ENCODE data around the gene CD99L2. TPM values are rescaled to one million over a fixed set of nuclear protein-coding genes. Genes with fewer than 3 reads are reported as not detected.
"Not testable (repeated sequence)": the region's sequence is repeated elsewhere in the genome, so short reads cannot be mapped to it uniquely, and the experiment has no call there.

CD99L2 gene
- total RNA-seq, 1 donor, result 9.6 TPM

DNA sequence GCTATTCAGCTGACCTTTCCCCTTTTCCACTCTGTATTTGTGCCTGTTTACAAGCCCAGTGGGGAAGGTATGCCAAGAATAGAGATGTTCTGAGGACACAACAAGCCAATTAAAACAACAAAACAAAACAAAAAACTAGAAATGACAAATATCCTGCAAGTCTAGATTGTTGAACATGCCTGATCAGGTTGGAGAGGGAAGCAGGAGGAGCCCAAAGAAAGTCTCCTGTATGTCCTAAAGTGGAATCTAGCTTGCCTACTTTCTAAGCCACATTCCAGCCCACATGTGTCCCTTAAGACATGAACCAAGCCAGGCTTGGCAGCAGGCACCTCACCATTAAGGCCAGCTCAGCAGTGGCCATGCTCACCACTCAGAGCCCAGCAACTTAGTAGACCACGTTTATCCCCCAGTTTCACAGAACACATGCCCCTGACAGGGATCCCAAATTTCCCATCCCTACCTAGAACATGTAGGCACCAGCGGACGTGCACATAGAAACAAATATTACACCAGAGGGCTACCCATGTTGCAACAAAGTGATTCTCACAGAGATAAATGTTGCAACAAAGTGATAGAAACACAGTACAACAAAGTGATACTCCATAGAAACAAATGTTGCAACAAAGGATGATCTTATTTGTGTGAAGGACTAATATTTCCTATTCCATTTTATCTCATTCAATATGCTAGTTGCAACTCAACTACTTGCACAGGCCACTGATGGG is 48.3 kb downstream of the CD99L2 start:
- Histone ChIP-seq H3K27me3 (ENCODE audit: insufficient read depth, low read length) (no peaks in the 10 kb centered on the region), H3K4me3 (ENCODE audit: low read length) (no peak overlapping the region), H3K4me1 (ENCODE audit: insufficient read depth, low read length) (peaks cover 39% of the 10 kb centered on the region), H3K9me3 (ENCODE audit: low read depth, low read length) (no peaks in the 10 kb centered on the region)

DNA sequence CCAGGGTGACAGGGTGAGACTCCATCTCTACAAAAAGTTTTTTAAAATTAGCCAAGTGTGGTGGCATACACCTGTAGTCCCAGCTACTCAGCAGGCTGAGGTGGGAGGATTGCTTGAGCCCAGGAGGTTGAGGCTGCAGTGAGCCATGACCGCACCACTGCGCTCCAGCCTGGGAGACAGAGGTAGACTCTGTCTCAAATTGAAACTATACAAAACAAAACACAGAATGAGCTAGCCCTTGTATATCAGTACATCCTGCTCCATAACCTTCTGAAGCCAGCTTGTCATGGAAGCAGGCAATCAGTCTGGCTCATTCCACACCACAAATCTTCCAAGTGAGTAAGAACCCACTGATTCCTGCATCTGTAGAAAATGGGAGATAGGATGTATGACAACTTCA is 49.0 kb downstream of the CD99L2 start:
- no peaks in the 10 kb centered on the region for H3K27me3 ChIP-seq (ENCODE audit: insufficient read depth, low read length)
- no peaks in the 10 kb centered on the region for H3K9me3 ChIP-seq (ENCODE audit: low read depth, low read length)
- H3K4me3 ChIP-seq (ENCODE audit: low read length), result no peak overlapping the region
- peaks cover 45% of the 10 kb centered on the region for H3K4me1 ChIP-seq (ENCODE audit: insufficient read depth, low read length)

DNA sequence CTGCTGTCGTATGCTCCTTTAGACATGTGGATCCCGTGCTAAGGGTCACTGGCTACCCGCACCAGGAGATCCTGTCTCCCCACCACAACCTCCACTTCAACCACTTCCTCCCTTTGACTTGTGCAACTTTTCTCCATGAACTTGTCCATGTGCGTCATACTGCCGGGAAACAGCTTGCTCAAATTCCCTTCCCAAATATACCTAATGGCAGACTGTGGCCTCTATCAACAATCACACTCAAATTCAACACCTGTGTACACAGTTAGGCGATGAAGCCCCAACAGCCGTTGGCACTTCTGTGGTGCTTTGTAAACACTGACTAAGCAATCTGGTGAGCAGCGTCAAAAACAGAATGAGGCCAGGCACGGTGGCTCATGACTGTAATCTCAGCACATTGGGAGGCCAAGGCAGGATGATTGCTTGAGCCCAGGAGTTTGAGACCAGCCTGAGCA is 49.5 kb downstream of the CD99L2 start:
- peaks cover 45% of the 10 kb centered on the region for H3K4me1 ChIP-seq (ENCODE audit: insufficient read depth, low read length)
- no peak overlapping the region for H3K4me3 ChIP-seq (ENCODE audit: low read length)
- no peaks in the 10 kb centered on the region for H3K27me3 ChIP-seq (ENCODE audit: insufficient read depth, low read length)
- no peaks in the 10 kb centered on the region for H3K9me3 ChIP-seq (ENCODE audit: low read depth, low read length)

DNA sequence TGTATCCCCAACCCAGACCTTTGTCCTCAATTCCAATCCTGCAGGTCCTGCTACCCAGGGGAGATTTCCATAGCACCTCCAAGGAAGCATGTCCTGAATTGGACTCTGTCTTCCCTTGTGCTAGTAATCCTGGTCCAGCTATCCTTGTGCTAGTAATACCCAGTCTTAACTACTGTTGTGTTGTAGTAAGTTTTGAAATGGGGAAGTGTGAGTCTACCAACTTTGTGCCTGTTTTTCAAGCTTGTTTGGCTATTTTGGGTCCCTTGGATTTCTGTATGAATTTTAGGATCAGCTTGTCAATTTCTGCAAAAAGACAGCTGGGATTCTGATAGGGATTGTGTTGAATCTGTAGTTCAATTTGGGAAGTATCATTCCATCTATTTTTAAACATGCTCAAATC is 51.4 kb downstream of the CD99L2 start:
- H3K4me1 ChIP-seq (ENCODE audit: insufficient read depth, low read length), result peaks cover 53% of the 10 kb centered on the region
- no peak overlapping the region for H3K4me3 ChIP-seq (ENCODE audit: low read length)
- no peaks in the 10 kb centered on the region for H3K27me3 ChIP-seq (ENCODE audit: insufficient read depth, low read length)
- H3K9me3 ChIP-seq (ENCODE audit: low read depth, low read length), result no peaks in the 10 kb centered on the region

DNA sequence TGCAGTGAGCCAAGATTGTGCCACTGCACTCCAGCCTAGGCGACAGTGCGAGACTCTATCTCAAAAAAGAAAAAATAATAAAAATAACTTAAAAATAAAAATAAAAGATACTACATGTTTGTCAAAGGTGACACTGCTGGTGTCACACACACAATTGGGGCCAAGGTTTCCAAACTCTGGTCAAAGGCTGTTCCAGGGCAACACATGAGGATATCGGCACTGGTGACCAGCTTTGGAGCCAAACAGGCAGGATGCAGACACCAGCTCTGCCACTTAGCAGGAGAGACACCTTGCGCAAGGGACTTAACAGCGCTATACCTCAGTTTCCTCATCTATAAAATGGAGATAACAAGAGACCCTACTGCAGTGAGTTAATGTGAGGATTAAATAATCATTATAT is 52.3 kb downstream of the CD99L2 start:
- no peaks in the 10 kb centered on the region for H3K27me3 ChIP-seq (ENCODE audit: insufficient read depth, low read length)
- H3K4me1 ChIP-seq (ENCODE audit: insufficient read depth, low read length), result peaks cover 61% of the 10 kb centered on the region
- H3K9me3 ChIP-seq (ENCODE audit: low read depth, low read length), result no peaks in the 10 kb centered on the region
- H3K4me3 ChIP-seq (ENCODE audit: low read length), result no peak overlapping the region

DNA sequence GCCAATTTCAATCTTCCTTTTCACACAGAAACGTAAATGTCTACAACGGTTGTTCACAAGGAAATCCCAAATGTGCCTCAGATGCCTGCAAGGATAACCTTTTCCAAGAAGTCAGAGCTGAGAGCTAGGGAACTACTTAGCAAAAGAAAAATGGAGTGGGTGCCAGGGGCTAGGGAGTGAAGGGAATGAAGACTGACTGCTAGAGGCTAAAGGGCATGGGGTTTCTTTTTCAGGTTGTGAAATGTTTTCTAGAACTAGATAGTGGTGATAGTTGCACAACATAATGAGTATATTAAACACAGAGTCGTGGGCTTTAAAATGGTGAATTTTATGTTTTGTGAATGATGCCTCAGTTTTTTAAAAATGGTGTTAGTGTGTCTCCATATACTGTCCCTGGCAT is 53.4 kb downstream of the CD99L2 start:
- no peaks in the 10 kb centered on the region for H3K9me3 ChIP-seq (ENCODE audit: low read depth, low read length)
- H3K4me3 ChIP-seq (ENCODE audit: low read length), result no peak overlapping the region
- H3K27me3 ChIP-seq (ENCODE audit: insufficient read depth, low read length), result no peaks in the 10 kb centered on the region
- peaks cover 59% of the 10 kb centered on the region for H3K4me1 ChIP-seq (ENCODE audit: insufficient read depth, low read length)

DNA sequence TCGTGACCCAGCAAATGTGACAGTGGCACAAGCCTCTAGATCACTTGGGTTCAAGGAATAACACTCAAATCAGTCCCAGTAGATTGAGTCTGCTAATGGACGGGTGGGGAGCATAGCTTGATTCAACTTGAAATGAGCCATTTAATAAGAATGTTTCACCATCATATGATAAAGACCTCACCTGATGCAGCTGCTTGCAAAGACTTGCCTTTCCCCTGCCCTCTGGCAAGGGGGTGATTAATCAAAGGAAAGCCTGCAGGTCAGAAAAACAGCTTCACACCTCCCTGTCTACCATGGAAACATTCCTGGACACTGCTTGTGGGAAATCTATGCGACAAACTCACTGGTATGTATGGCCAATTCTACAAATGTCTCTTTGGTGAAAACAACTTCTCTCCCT is 54.5 kb downstream of the CD99L2 start:
- peaks cover 49% of the 10 kb centered on the region for H3K4me1 ChIP-seq (ENCODE audit: insufficient read depth, low read length)
- H3K27me3 ChIP-seq (ENCODE audit: insufficient read depth, low read length), result no peaks in the 10 kb centered on the region
- no peak overlapping the region for H3K4me3 ChIP-seq (ENCODE audit: low read length)
- H3K9me3 ChIP-seq (ENCODE audit: low read depth, low read length), result no peaks in the 10 kb centered on the region

DNA sequence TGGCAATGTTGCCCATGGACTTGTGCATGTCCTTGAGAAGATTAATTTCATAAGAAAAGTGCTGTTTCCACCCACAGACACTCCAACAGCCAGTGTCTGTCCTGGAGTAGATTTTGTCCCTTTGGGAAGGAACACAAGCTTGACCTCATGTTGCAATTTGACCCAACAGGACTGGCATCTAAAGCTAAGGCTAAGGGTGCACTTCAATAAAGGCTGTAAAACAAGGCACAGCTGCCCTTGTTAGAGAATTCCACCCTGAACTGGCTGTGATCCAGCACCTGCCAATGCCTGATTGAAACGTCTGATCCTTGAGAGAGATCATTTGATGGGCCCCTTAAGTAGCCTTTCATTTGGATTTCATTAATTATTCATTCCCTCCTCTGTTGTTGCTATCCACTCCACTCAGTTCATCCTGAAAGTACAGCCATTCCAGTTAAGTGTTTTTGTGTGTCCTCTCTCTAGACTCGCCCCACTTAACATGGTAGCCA is 56.2 kb downstream of the CD99L2 start:
- Histone ChIP-seq H3K9me3 (ENCODE audit: low read depth, low read length) (no peaks in the 10 kb centered on the region), H3K27me3 (ENCODE audit: insufficient read depth, low read length) (no peaks in the 10 kb centered on the region), H3K4me3 (ENCODE audit: low read length) (no peak overlapping the region), H3K4me1 (ENCODE audit: insufficient read depth, low read length) (peaks cover 37% of the 10 kb centered on the region)

DNA sequence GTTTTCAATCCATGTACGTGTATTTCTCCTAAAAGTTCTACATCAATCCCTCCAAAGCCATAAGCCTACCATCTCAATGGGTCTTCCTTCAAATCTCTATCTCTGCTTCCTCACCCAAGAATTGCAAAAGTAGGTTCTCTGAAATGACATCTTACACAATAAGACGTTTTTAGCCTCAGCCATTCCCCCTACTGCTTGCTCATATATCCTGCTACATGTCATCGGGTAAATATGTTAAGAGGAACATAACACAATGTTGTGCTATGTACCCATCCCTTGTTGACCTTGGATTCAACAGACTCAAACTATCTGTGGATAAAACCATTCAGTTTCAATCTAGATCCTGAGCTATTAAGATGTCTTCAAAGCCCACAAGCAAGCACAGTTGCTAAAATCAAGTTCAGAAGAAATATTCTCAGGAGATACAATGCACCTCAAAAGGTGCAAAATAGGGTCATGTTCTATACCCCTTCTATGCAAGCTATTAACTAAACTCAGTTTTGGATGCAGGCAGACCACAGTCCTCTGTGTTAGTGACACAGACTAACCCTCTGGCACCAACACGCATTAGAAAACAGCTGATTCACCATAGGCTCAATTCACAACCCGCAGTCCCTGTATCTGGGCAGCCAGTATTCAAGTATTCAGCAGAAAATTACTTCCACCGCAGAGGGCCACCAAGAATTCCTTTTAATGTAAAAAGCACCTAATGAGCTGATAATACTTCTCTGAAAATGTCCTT is 56.8 kb downstream of the CD99L2 start:
- H3K27me3 ChIP-seq (ENCODE audit: insufficient read depth, low read length), result no peaks in the 10 kb centered on the region
- peaks cover 31% of the 10 kb centered on the region for H3K4me1 ChIP-seq (ENCODE audit: insufficient read depth, low read length)
- no peak overlapping the region for H3K4me3 ChIP-seq (ENCODE audit: low read length)
- no peaks in the 10 kb centered on the region for H3K9me3 ChIP-seq (ENCODE audit: low read depth, low read length)

DNA sequence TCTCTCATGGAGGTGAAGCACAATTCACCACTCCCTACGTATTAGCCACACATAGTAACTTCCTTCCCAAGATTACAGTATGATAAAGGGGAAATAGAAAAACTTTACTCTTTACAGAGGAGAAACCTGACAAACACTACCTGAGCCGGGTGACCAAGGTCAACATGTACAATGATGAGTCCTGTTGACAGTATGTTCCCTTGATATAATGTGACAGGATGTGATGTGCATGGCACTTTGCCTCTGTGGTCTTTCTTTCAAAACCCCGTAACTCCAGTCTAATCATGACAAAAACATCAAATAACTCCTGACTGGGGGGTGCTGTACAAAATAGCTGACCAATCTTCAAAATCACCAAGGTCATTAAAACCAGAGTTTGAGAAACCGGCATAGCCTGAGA is 60.6 kb downstream of the CD99L2 start:
- Histone ChIP-seq H3K4me1 (ENCODE audit: insufficient read depth, low read length) (peaks cover 19% of the 10 kb centered on the region), H3K4me3 (ENCODE audit: low read length) (no peak overlapping the region), H3K27me3 (ENCODE audit: insufficient read depth, low read length) (no peaks in the 10 kb centered on the region), H3K9me3 (ENCODE audit: low read depth, low read length) (no peaks in the 10 kb centered on the region)

DNA sequence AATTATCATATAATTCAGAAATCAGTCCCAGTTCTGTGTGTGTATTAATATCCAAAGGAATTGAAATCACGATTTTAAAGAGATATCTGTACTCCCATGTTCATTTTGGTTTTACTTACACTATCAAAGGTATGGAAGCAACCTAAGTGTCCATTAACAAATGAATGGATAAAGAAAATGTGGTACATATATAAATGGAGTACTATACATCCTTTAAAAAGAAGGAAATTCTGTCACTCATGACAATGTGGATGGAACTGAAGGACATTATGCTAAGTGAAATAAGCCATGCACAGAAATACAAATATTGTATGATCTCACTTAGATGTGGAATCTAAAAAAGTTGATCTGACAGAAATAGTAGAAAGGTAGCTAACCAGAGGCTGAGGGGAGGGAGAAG is 63.8 kb downstream of the CD99L2 start:
- Histone ChIP-seq H3K4me3 (ENCODE audit: low read length) (no peak overlapping the region), H3K9me3 (ENCODE audit: low read depth, low read length) (no peaks in the 10 kb centered on the region), H3K27me3 (ENCODE audit: insufficient read depth, low read length) (no peaks in the 10 kb centered on the region), H3K4me1 (ENCODE audit: insufficient read depth, low read length) (no peaks in the 10 kb centered on the region)

DNA sequence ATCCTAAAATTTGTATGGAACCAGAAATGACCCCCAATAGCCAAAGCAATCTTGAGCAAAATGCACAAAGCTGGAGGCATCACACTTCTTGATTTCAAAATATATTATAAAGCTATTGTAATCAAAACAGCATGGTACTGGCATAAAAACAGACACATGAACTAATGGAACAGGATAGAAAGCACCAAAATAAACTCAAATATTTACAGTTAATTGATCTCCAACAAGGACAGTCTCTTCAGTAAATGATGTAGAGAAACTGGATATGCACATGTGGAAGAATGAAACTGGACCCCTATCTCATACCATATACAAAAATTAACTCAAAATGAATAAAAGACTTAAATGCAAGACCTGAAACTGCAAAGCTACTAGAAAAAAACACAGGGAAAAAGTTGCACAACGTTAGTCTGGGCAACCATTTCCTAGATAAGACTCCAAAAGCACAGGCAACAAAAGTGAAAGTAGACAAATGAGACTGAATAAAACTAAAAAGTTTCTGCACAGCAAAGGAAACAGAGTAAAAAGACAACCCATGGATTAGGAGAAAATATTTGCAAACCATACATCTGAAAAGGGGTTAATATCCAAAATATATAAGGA is 64.9 kb downstream of the CD99L2 start:
- H3K9me3 ChIP-seq (ENCODE audit: low read depth, low read length), result no peaks in the 10 kb centered on the region
- H3K4me3 ChIP-seq (ENCODE audit: low read length), result no peak overlapping the region
- H3K27me3 ChIP-seq (ENCODE audit: insufficient read depth, low read length), result no peaks in the 10 kb centered on the region
- H3K4me1 ChIP-seq (ENCODE audit: insufficient read depth, low read length), result no peaks in the 10 kb centered on the region

DNA sequence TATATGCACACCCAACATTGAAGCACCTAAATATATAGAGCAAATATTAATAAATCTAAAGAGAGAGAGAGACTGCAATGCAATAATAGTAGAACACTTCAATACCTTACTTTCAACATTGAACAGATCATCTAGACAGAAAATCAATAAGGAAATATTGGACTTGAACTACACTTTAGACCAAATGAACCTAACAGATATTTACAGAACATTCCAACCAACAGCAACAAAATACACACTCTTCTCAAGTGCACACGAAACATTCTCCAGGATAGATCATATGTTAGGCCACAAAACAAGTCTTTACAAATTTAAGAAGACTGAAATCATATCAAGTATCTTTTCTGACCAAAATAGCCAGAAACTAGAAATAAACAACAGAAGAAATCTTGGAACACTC is 66.6 kb downstream of the CD99L2 start:
- no peaks in the 10 kb centered on the region for H3K4me1 ChIP-seq (ENCODE audit: insufficient read depth, low read length)
- no peaks in the 10 kb centered on the region for H3K9me3 ChIP-seq (ENCODE audit: low read depth, low read length)
- no peak overlapping the region for H3K4me3 ChIP-seq (ENCODE audit: low read length)
- H3K27me3 ChIP-seq (ENCODE audit: insufficient read depth, low read length), result no peaks in the 10 kb centered on the region

DNA sequence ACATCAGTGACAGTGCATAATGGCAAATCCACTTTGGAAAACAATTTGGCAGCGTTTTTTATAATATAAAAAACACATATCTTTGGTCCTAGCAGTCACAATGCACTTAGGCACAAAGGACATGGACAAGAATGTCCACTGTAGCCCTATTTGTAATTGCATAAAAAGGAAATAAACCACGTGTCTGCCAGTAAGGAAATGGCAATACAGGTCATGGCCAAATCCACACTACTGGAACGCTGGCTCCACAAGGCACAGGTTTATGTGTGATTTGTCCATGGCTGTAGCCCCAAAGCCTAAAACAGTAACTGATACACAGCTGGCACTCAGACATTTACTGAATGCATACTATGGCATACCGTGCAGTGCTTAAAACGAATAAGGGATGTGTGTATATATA is 69.7 kb downstream of the CD99L2 start:
- Histone ChIP-seq H3K4me1 (ENCODE audit: insufficient read depth, low read length) (no peaks in the 10 kb centered on the region), H3K27me3 (ENCODE audit: insufficient read depth, low read length) (no peaks in the 10 kb centered on the region), H3K9me3 (ENCODE audit: low read depth, low read length) (no peaks in the 10 kb centered on the region), H3K4me3 (ENCODE audit: low read length) (no peak overlapping the region)

DNA sequence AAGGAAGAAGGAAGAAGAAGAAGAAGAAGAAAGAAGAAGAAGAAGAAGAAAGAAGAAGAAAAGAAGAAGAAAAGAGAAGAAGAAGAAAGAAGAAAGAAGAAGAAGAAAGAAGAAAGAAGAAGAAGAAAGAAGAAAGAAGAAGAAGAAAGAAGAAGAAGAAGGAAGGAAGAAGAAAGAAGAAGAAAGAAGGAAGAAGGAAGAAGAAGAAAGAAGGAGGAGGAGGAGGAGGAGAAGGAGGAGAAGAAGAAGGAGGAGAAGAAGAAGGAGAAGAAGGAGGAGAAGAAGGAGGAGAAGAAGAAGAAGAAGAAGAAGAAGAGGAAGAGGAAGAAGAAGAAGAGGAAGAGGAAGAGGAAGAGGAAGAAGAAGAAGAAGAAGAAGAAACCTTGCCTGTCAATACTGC is 74.1 kb downstream of the CD99L2 start:
- H3K9me3 ChIP-seq (ENCODE audit: low read depth, low read length); H3K4me1 ChIP-seq (ENCODE audit: insufficient read depth, low read length); H3K27me3 ChIP-seq (ENCODE audit: insufficient read depth, low read length); H3K4me3 ChIP-seq (ENCODE audit: low read length): not testable (repeated sequence)
